Measurements from ENCODE around the gene S100B.
"Not testable (repeated sequence)": the region's sequence is repeated elsewhere in the genome, so short reads cannot be mapped to it uniquely, and the experiment has no call there.

Gene S100B

GRCh38 chr21:46637952-46638746 lies 33.3 kb upstream of the S100B start:
- Histone ChIP-seq H3K9me3 (replicated peaks; ENCODE audit: low read length) (no peaks in the 10 kb centered on the region), H3K9ac (ENCODE audit: low read depth, low read length) (no peak overlapping the region), H3K36me3 (ENCODE audit: insufficient read depth, low read length) (peaks cover 29% of the 10 kb centered on the region), H3K4me3 (ENCODE audit: low read length) (peak overlapping the region; percentile 56), H3K4me2 (ENCODE audit: low read length) (peak overlapping the region; percentile 92), H3K27me3 (ENCODE audit: control insufficient read depth, insufficient read depth, low read length) (no peaks in the 10 kb centered on the region), H3K4me1 (ENCODE audit: control insufficient read depth, insufficient read depth, low read length) (peaks cover 49% of the 10 kb centered on the region)

GRCh38 chr21:46636550-46637285 lies 31.8 kb upstream of the S100B start:
- Histone ChIP-seq H3K9ac (ENCODE audit: low read depth, low read length) (peak overlapping the region; percentile 97), H3K27me3 (ENCODE audit: control insufficient read depth, insufficient read depth, low read length) (no peaks in the 10 kb centered on the region), H3K4me3 (ENCODE audit: low read length) (peak overlapping the region; percentile 99), H3K4me2 (ENCODE audit: low read length) (peak overlapping the region; percentile 92), H3K36me3 (ENCODE audit: insufficient read depth, low read length) (peaks cover 17% of the 10 kb centered on the region), H3K4me1 (ENCODE audit: control insufficient read depth, insufficient read depth, low read length) (peaks cover 46% of the 10 kb centered on the region), H3K9me3 (replicated peaks; ENCODE audit: low read length) (no peaks in the 10 kb centered on the region)

GRCh38 chr21:46636181-46636512 lies 31.3 kb upstream of the S100B start:
- peak overlapping the region; percentile 99 for H3K4me3 ChIP-seq (ENCODE audit: low read length)
- no peaks in the 10 kb centered on the region for H3K27me3 ChIP-seq (ENCODE audit: control insufficient read depth, insufficient read depth, low read length)
- peaks cover 15% of the 10 kb centered on the region for H3K36me3 ChIP-seq (ENCODE audit: insufficient read depth, low read length)
- H3K4me2 ChIP-seq (ENCODE audit: low read length) = peak overlapping the region; percentile 92
- H3K4me1 ChIP-seq (ENCODE audit: control insufficient read depth, insufficient read depth, low read length) = peaks cover 41% of the 10 kb centered on the region
- H3K9ac ChIP-seq (ENCODE audit: low read depth, low read length) = peak overlapping the region; percentile 97
- no peaks in the 10 kb centered on the region for H3K9me3 ChIP-seq (replicated peaks; ENCODE audit: low read length)

GRCh38 chr21:46635324-46636180 lies 30.7 kb upstream of the S100B start, which contains the start of gene PRMT2:
Gene PRMT2, plus strand, starts transcription at chr21:46635674. Its CDS starts 1,278 bp downstream, at chr21:46636952.
- no peaks in the 10 kb centered on the region for H3K27me3 ChIP-seq (ENCODE audit: control insufficient read depth, insufficient read depth, low read length)
- peak within 1 kb of the TSS; percentile 92 for H3K4me2 ChIP-seq (ENCODE audit: low read length)
- no peaks in the 10 kb centered on the region for H3K9me3 ChIP-seq (replicated peaks; ENCODE audit: low read length)
- peak within 1 kb of the TSS; percentile 99 for H3K4me3 ChIP-seq (ENCODE audit: low read length)
- peaks cover 41% of the 10 kb centered on the region for H3K4me1 ChIP-seq (ENCODE audit: control insufficient read depth, insufficient read depth, low read length)
- peak within 1 kb of the TSS; percentile 97 for H3K9ac ChIP-seq (ENCODE audit: low read depth, low read length)
- peaks cover 10% of the 10 kb centered on the region for H3K36me3 ChIP-seq (ENCODE audit: insufficient read depth, low read length)

GRCh38 chr21:46634966-46635323 lies 30.1 kb upstream of the S100B start:
- Histone ChIP-seq H3K27me3 (ENCODE audit: control insufficient read depth, insufficient read depth, low read length) (no peaks in the 10 kb centered on the region), H3K9me3 (replicated peaks; ENCODE audit: low read length) (no peaks in the 10 kb centered on the region), H3K4me3 (ENCODE audit: low read length) (peak overlapping the region; percentile 99), H3K9ac (ENCODE audit: low read depth, low read length) (peak overlapping the region; percentile 97), H3K36me3 (ENCODE audit: insufficient read depth, low read length) (peaks cover 9% of the 10 kb centered on the region), H3K4me1 (ENCODE audit: control insufficient read depth, insufficient read depth, low read length) (peaks cover 41% of the 10 kb centered on the region), H3K4me2 (ENCODE audit: low read length) (peak overlapping the region; percentile 92)

- Histone ChIP-seq H3K9me3 (replicated peaks; ENCODE audit: low read length) (no peaks in the 10 kb centered on the region), H3K9ac (ENCODE audit: low read depth, low read length) (peak overlapping the region; percentile 97), H3K4me1 (ENCODE audit: control insufficient read depth, insufficient read depth, low read length) (peaks cover 38% of the 10 kb centered on the region), H3K36me3 (ENCODE audit: insufficient read depth, low read length) (peaks cover 9% of the 10 kb centered on the region), H3K4me2 (ENCODE audit: low read length) (peak overlapping the region; percentile 92), H3K4me3 (ENCODE audit: low read length) (peak overlapping the region; percentile 99), H3K27me3 (ENCODE audit: control insufficient read depth, insufficient read depth, low read length) (no peaks in the 10 kb centered on the region)
Observed at GRCh38 chr21:46634427-46634826, 29.5 kb upstream of the S100B start.

GRCh38 chr21:46633566-46633965 lies 28.7 kb upstream of the S100B start:
- Histone ChIP-seq H3K9me3 (replicated peaks; ENCODE audit: low read length) (no peaks in the 10 kb centered on the region), H3K36me3 (ENCODE audit: insufficient read depth, low read length) (peaks cover 9% of the 10 kb centered on the region), H3K27me3 (ENCODE audit: control insufficient read depth, insufficient read depth, low read length) (peaks cover 6% of the 10 kb centered on the region), H3K9ac (ENCODE audit: low read depth, low read length) (no peak overlapping the region), H3K4me3 (ENCODE audit: low read length) (no peak overlapping the region), H3K4me2 (ENCODE audit: low read length) (no peak overlapping the region), H3K4me1 (ENCODE audit: control insufficient read depth, insufficient read depth, low read length) (peaks cover 31% of the 10 kb centered on the region)

- H3K36me3 ChIP-seq (ENCODE audit: insufficient read depth, low read length); H3K4me2 ChIP-seq (ENCODE audit: low read length); H3K9me3 ChIP-seq (replicated peaks; ENCODE audit: low read length); H3K4me3 ChIP-seq (ENCODE audit: low read length); H3K4me1 ChIP-seq (ENCODE audit: control insufficient read depth, insufficient read depth, low read length); H3K9ac ChIP-seq (ENCODE audit: low read depth, low read length): not testable (repeated sequence)
- peaks cover 19% of the 10 kb centered on the region for H3K27me3 ChIP-seq (ENCODE audit: control insufficient read depth, insufficient read depth, low read length)
Observed at GRCh38 chr21:46630915-46631314, 26.0 kb upstream of the S100B start.

GRCh38 chr21:46628868-46629267 lies 24.0 kb upstream of the S100B start:
- H3K4me1 ChIP-seq (ENCODE audit: control insufficient read depth, insufficient read depth, low read length) = no peaks in the 10 kb centered on the region
- no peaks in the 10 kb centered on the region for H3K36me3 ChIP-seq (ENCODE audit: insufficient read depth, low read length)
- H3K4me3 ChIP-seq (ENCODE audit: low read length) = no peak overlapping the region
- no peak overlapping the region for H3K4me2 ChIP-seq (ENCODE audit: low read length)
- H3K9me3 ChIP-seq (replicated peaks; ENCODE audit: low read length) = peaks cover 7% of the 10 kb centered on the region
- no peak overlapping the region for H3K9ac ChIP-seq (ENCODE audit: low read depth, low read length)
- peaks cover 23% of the 10 kb centered on the region for H3K27me3 ChIP-seq (ENCODE audit: control insufficient read depth, insufficient read depth, low read length)

- H3K4me2 ChIP-seq (ENCODE audit: low read length) = no peak overlapping the region
- H3K4me1 ChIP-seq (ENCODE audit: control insufficient read depth, insufficient read depth, low read length) = no peaks in the 10 kb centered on the region
- no peaks in the 10 kb centered on the region for H3K36me3 ChIP-seq (ENCODE audit: insufficient read depth, low read length)
- H3K27me3 ChIP-seq (ENCODE audit: control insufficient read depth, insufficient read depth, low read length) = peaks cover 23% of the 10 kb centered on the region
- no peak overlapping the region for H3K4me3 ChIP-seq (ENCODE audit: low read length)
- H3K9me3 ChIP-seq (replicated peaks; ENCODE audit: low read length) = peaks cover 7% of the 10 kb centered on the region
- H3K9ac ChIP-seq (ENCODE audit: low read depth, low read length) = no peak overlapping the region
Observed at GRCh38 chr21:46627726-46628125, 22.8 kb upstream of the S100B start.

GRCh38 chr21:46626975-46627501 lies 22.2 kb upstream of the S100B start:
- no peaks in the 10 kb centered on the region for H3K4me1 ChIP-seq (ENCODE audit: control insufficient read depth, insufficient read depth, low read length)
- H3K9me3 ChIP-seq (replicated peaks; ENCODE audit: low read length) = peaks cover 7% of the 10 kb centered on the region
- H3K27me3 ChIP-seq (ENCODE audit: control insufficient read depth, insufficient read depth, low read length) = peaks cover 23% of the 10 kb centered on the region
- no peak overlapping the region for H3K4me3 ChIP-seq (ENCODE audit: low read length)
- H3K9ac ChIP-seq (ENCODE audit: low read depth, low read length) = no peak overlapping the region
- H3K36me3 ChIP-seq (ENCODE audit: insufficient read depth, low read length) = no peaks in the 10 kb centered on the region
- H3K4me2 ChIP-seq (ENCODE audit: low read length) = no peak overlapping the region

All from skeletal muscle satellite cell (primary cell).